Muscle layer of duodenum (tissue), 2 donors: Measurements from ENCODE around the gene CLN6.
"Not testable (repeated sequence)": the region's sequence is repeated elsewhere in the genome, so short reads cannot be mapped to it uniquely, and the experiment has no call there.

Experiments used
- H3K27ac ChIP-seq: one replicate; pipeline ENCODE4 v1.7.0; 2013; ENCODE audit warnings: mild to moderate bottlenecking, low read length
- H3K27me3 ChIP-seq: one replicate; pipeline ENCODE4 v1.7.0; 2013; ENCODE audit warnings: low read depth, mild to moderate bottlenecking, control low read depth, low read length
- H3K36me3 ChIP-seq, 2 donors: one replicate each; pipeline ENCODE4 v1.7.0; 2013; ENCODE audit warnings: low read length in 2 of 2, control low read depth in 1 of 2, mild to moderate bottlenecking in 1 of 2; ENCODE audit not compliant: insufficient read depth in 2 of 2, control insufficient read depth in 1 of 2
- H3K4me1 ChIP-seq, 2 donors: one replicate each; pipeline ENCODE4 v1.7.0; 2013; ENCODE audit warnings: low read length in 2 of 2, mild to moderate bottlenecking in 2 of 2, control low read depth in 1 of 2, moderate library complexity in 1 of 2; ENCODE audit not compliant: insufficient read depth in 2 of 2, control insufficient read depth in 1 of 2
- H3K4me3 ChIP-seq, 2 donors: one replicate each; pipeline ENCODE4 v1.7.0; 2013; ENCODE audit warnings: low read length in 2 of 2, low read depth in 1 of 2, mild to moderate bottlenecking in 1 of 2
- H3K9me3 ChIP-seq, 2 donors: one replicate each; pipeline ENCODE4 v1.7.0; 2013; ENCODE audit warnings: low read length in 2 of 2, control low read depth in 1 of 2, mild to moderate bottlenecking in 1 of 2; ENCODE audit not compliant: control insufficient read depth in 1 of 2
- donor health status: healthy.

Gene CLN6

GRCh38 chr15:68249058-68249713 is 19.7 kb upstream of the CLN6 start:
- Histone ChIP-seq H3K36me3 (no peaks in the 10 kb centered on the region), H3K4me3 (no peak overlapping the region), H3K27me3 (no peaks in the 10 kb centered on the region), H3K9me3 (peaks cover 0 to 5% of the 10 kb centered on the region in 2 donors), H3K27ac (no peak overlapping the region), H3K4me1 (peaks cover 0 to 4% of the 10 kb centered on the region in 2 donors)

- Histone ChIP-seq H3K27me3 (no peaks in the 10 kb centered on the region), H3K4me3 (no peak overlapping the region), H3K36me3 (no peaks in the 10 kb centered on the region), H3K27ac (no peak overlapping the region), H3K4me1 (no peaks in the 10 kb centered on the region), H3K9me3 (peaks cover 0 to 8% of the 10 kb centered on the region in 2 donors)
Measured at GRCh38 chr15:68244235-68244634, 14.7 kb upstream of the CLN6 start.

GRCh38 chr15:68241088-68241935 is 11.8 kb upstream of the CLN6 start:
- Histone ChIP-seq H3K36me3 (no peaks in the 10 kb centered on the region), H3K27ac (no peak overlapping the region), H3K4me1 (no peaks in the 10 kb centered on the region), H3K9me3 (peaks cover 0 to 8% of the 10 kb centered on the region in 2 donors), H3K27me3 (no peaks in the 10 kb centered on the region), H3K4me3 (no peak overlapping the region)

GRCh38 chr15:68239025-68239424 is 9.5 kb upstream of the CLN6 start:
- H3K27ac ChIP-seq: no peak overlapping the region
- peaks cover 0 to 1% of the 10 kb centered on the region in 2 donors for H3K9me3 ChIP-seq
- H3K4me3 ChIP-seq: no peak overlapping the region
- no peaks in the 10 kb centered on the region for H3K36me3 ChIP-seq
- H3K27me3 ChIP-seq: no peaks in the 10 kb centered on the region
- H3K4me1 ChIP-seq: no peaks in the 10 kb centered on the region

GRCh38 chr15:68235022-68235421 is 5.5 kb upstream of the CLN6 start:
- H3K36me3 ChIP-seq: no peaks in the 10 kb centered on the region
- no peaks in the 10 kb centered on the region for H3K27me3 ChIP-seq
- no peak overlapping the region for H3K4me3 ChIP-seq
- peaks cover 0 to 6% of the 10 kb centered on the region in 2 donors for H3K4me1 ChIP-seq
- no peaks in the 10 kb centered on the region for H3K9me3 ChIP-seq
- no peak overlapping the region for H3K27ac ChIP-seq

- H3K27me3 ChIP-seq, H3K4me3 ChIP-seq, H3K27ac ChIP-seq, H3K9me3 ChIP-seq, H3K36me3 ChIP-seq, H3K4me1 ChIP-seq: not testable (repeated sequence)
Measured at GRCh38 chr15:68234520-68234919, 5.0 kb upstream of the CLN6 start.

- Histone ChIP-seq H3K9me3 (no peaks in the 10 kb centered on the region), H3K4me1 (peaks cover 0 to 8% of the 10 kb centered on the region in 2 donors), H3K4me3 (no peak overlapping the region), H3K36me3 (no peaks in the 10 kb centered on the region), H3K27me3 (no peaks in the 10 kb centered on the region), H3K27ac (no peak overlapping the region)
Measured at GRCh38 chr15:68234060-68234459, 4.5 kb upstream of the CLN6 start.

- no peaks in the 10 kb centered on the region for H3K27me3 ChIP-seq
- no peak overlapping the region for H3K4me3 ChIP-seq
- no peaks in the 10 kb centered on the region for H3K36me3 ChIP-seq
- no peak overlapping the region for H3K27ac ChIP-seq
- peaks cover 7 to 16% of the 10 kb centered on the region in 2 donors for H3K4me1 ChIP-seq
- no peaks in the 10 kb centered on the region for H3K9me3 ChIP-seq
Measured at GRCh38 chr15:68232937-68233336, 3.4 kb upstream of the CLN6 start.

GRCh38 chr15:68232449-68232848 is 2.9 kb upstream of the CLN6 start:
- Histone ChIP-seq H3K9me3 (no peaks in the 10 kb centered on the region), H3K27ac (no peak overlapping the region), H3K4me1 (peaks cover 11 to 21% of the 10 kb centered on the region in 2 donors), H3K36me3 (no peaks in the 10 kb centered on the region), H3K4me3 (no peak overlapping the region), H3K27me3 (no peaks in the 10 kb centered on the region)

GRCh38 chr15:68231102-68231818 is 1.7 kb upstream of the CLN6 start:
- Histone ChIP-seq H3K27me3 (no peaks in the 10 kb centered on the region), H3K9me3 (no peaks in the 10 kb centered on the region), H3K36me3 (no peaks in the 10 kb centered on the region), H3K4me1 (peaks cover 11 to 22% of the 10 kb centered on the region in 2 donors), H3K4me3 (no peak overlapping the region), H3K27ac (no peak overlapping the region)
